B cell (primary cell): Measurements from ENCODE around the gene DFFB. TPM values are rescaled to one million over a fixed set of nuclear protein-coding genes. Genes with fewer than 3 reads are reported as not detected.

Experiments used
- ATAC-seq: fragments of 200-7000 bp; cut with Tn5 transposase; one replicate; pipeline ENCODE4 v1.10.0; 2021; ENCODE audit warnings: low read depth, mild to moderate bottlenecking, moderate number of reproducible peaks, moderate library complexity
- CTCF ChIA-PET: fragments of 350-600 bp; sonication (Branson Sonifier 250); formaldehyde crosslinking; loops from one replicate; lab custom pipeline; 2021; ENCODE audit warnings: antibody characterized with exemption, inconsistent platforms; lab: Charles Lee
- POLR2A ChIA-PET: fragments of 350-600 bp; sonication (Branson Sonifier 250); formaldehyde crosslinking; loops from one replicate; lab custom pipeline; 2021; ENCODE audit warnings: antibody characterized with exemption; lab: Charles Lee
- DNase-seq: peaks from one replicate; pipeline ENCODE4 v3.0.0; 2013
- H2AFZ ChIP-seq: 2 replicates; pipeline ENCODE4 v1.6.1; 2012; ENCODE audit warnings: mild to moderate bottlenecking, low read depth, low read length; ENCODE audit not compliant: insufficient read depth, poor library complexity, severe bottlenecking
- H3K27ac ChIP-seq, 2 donors: 1 replicate in 1 of 2; 2 replicates in 1 of 2; pipeline ENCODE4 v1.5.1; 2012 to 2013; ENCODE audit warnings: low read length in 2 of 2, mild to moderate bottlenecking in 2 of 2, moderate library complexity in 1 of 2
- H3K27me3 ChIP-seq, 4 experiments: fragments of 200-600 bp in 1 of 4; sonication (generic) in 1 of 4; replicated peaks in 1 of 4; 1 replicate in 2 of 4; 2 replicates in 2 of 4; pipeline versions ENCODE4 v1.6.1 to v1.7.0; 2013 to 2016; ENCODE audit warnings: low read length in 3 of 4, mild to moderate bottlenecking in 2 of 4, mixed read lengths in 1 of 4, moderate library complexity in 1 of 4; ENCODE audit not compliant: insufficient read depth in 4 of 4, control insufficient read depth in 3 of 4; ENCODE audit errors: control extremely low read depth in 1 of 4
- H3K36me3 ChIP-seq, 2 experiments: replicated peaks in 1 of 2; 1 replicate in 1 of 2; 2 replicates in 1 of 2; pipeline versions ENCODE4 v1.6.1 to v1.7.1; 2013; ENCODE audit warnings: low read length in 1 of 2; ENCODE audit not compliant: insufficient read depth in 2 of 2, control insufficient read depth in 1 of 2; ENCODE audit errors: control extremely low read depth in 1 of 2, extremely low read depth in 1 of 2
- H3K4me1 ChIP-seq, 2 donors: fragments of 200-600 bp in 1 of 2; sonication (generic) in 1 of 2; 1 replicate in 1 of 2; 2 replicates in 1 of 2; pipeline versions ENCODE4 v1.5.1 to v1.6.1; 2013 to 2017; ENCODE audit warnings: low read length in 2 of 2; ENCODE audit not compliant: control insufficient read depth in 2 of 2, insufficient read depth in 2 of 2
- H3K4me2 ChIP-seq: replicated peaks from 2 replicates; pipeline ENCODE3; 2012; ENCODE audit warnings: mild to moderate bottlenecking, low read depth, low read length; ENCODE audit not compliant: poor library complexity, severe bottlenecking
- H3K4me3 ChIP-seq, 5 experiments: fragments of 200-600 bp in 1 of 5; sonication (generic) in 1 of 5; 1 replicate in 3 of 5; 2 replicates in 2 of 5; pipeline versions ENCODE4 v1.5.1 to v1.7.0; 2011 to 2016; ENCODE audit warnings: low read length in 4 of 5, mild to moderate bottlenecking in 4 of 5, low read depth in 2 of 5, control low read depth in 1 of 5, moderate library complexity in 1 of 5; ENCODE audit not compliant: insufficient read depth in 1 of 5; ENCODE audit errors: control extremely low read depth in 1 of 5, extremely low read depth in 1 of 5
- H3K79me2 ChIP-seq: fragments of 200-600 bp; sonication (generic); one replicate; pipeline ENCODE4 v1.6.0; 2016; ENCODE audit warnings: low read length; ENCODE audit not compliant: control insufficient read depth, insufficient read depth
- H3K9ac ChIP-seq: fragments of 200-600 bp; sonication (generic); 2 replicates; pipeline ENCODE4 v1.6.1; 2017; ENCODE audit warnings: mild to moderate bottlenecking, low read length, moderate library complexity
- H3K9me3 ChIP-seq, 3 donors: one replicate each; pipeline versions ENCODE4 v1.6.1 to v1.7.1; 2013; ENCODE audit warnings: low read length in 2 of 3; ENCODE audit not compliant: control insufficient read depth in 2 of 3, insufficient read depth in 1 of 3; ENCODE audit errors: control extremely low read depth in 1 of 3
- H4K20me1 ChIP-seq: 2 replicates; pipeline ENCODE4 v1.6.0; 2012; ENCODE audit warnings: mild to moderate bottlenecking, low read length; ENCODE audit not compliant: insufficient read depth, control insufficient read depth, poor library complexity, severe bottlenecking
- H3K27ac Mint-ChIP-seq: one replicate; pipeline ENCODE4 v1.8.0; 2021; ENCODE audit warnings: mixed read lengths
- H3K27me3 Mint-ChIP-seq: one replicate; pipeline ENCODE4 v1.8.0; 2021; ENCODE audit warnings: mixed read lengths
- H3K4me1 Mint-ChIP-seq: one replicate; pipeline ENCODE4 v1.8.0; 2021; ENCODE audit warnings: mixed read lengths
- H3K4me3 Mint-ChIP-seq: one replicate; pipeline ENCODE4 v1.8.0; 2021; ENCODE audit warnings: mixed read lengths
- H3K9me3 Mint-ChIP-seq: one replicate; pipeline ENCODE4 v1.8.0; 2022; ENCODE audit warnings: mixed read lengths; ENCODE audit not compliant: insufficient read depth
- CTCF ChIP-seq: fragments of 200-600 bp; IDR thresholded peaks from one replicate; pipeline ENCODE4 v1.8.0; 2022; ENCODE audit warnings: antibody characterized with exemption, mild to moderate bottlenecking
- EZH2 ChIP-seq: IDR thresholded peaks from 2 replicates; pipeline ENCODE4 v1.6.1; 2012; ENCODE audit warnings: borderline replicate concordance, low read depth, mild to moderate bottlenecking, moderate library complexity, low read length; ENCODE audit not compliant: insufficient read depth, poor library complexity, severe bottlenecking
- WGBS: methylation state at CpG from one replicate; pipeline ENCODE4 v1.1.5; 2013; ENCODE audit warnings: missing lambda C conversion rate; ENCODE audit not compliant: insufficient coverage; 5-methylcytosine and 5-hydroxymethylcytosine counted together
- intact Hi-C: fragments of 100-400 bp; cut with micrococcal nuclease; formaldehyde crosslinking; loops from one replicate; pipeline ENCODE4 v1.10.0; 2022
- polyA plus RNA-seq: library from polyadenylated mRNA; depleted of rRNA; stranded (reverse); fragments of >200 nt; gene quantifications from 2 replicates; pipeline ENCODE4 v1.2.3, GENCODE V29; 2012
- total RNA-seq, 2 donors: library from RNA; stranded (reverse); fragments of 120-200 nt in 1 of 2; gene quantifications; 1 replicate in 1 of 2; 2 replicates in 1 of 2; pipeline versions ENCODE4 v1.2.3 to v1.2.4, GENCODE V29; 2013 to 2022

Gene DFFB
- total and polyA plus RNA-seq, 2 donors (not counting 1 experiment from before 2014, with no cell fraction given) = 14.0 to 17.4 TPM

GRCh38 chr1:3904006-3904842, 46.9 kb downstream of the DFFB start:
- ChIA-PET CTCF (no interaction called here), POLR2A (no interaction called here)
- H3K79me2 ChIP-seq = peaks cover 7% of the 10 kb centered on the region
- Mint-ChIP-seq H3K4me1 (peaks cover 12% of the 10 kb centered on the region), H3K27ac (no peak overlapping the region), H3K9me3 (no peaks in the 10 kb centered on the region), H3K4me3 (no peak overlapping the region), H3K27me3 (no peaks in the 10 kb centered on the region)
- WGBS = 91% methylated on average over 17 of the region's 24 CpGs
- no peak for TF ChIP-seq CTCF
- no peak for TF ChIP-seq EZH2
- no peak overlapping the region for H3K27ac ChIP-seq
- H3K4me2 ChIP-seq = no peak overlapping the region
- no peak for DNase-seq
- H3K4me3 ChIP-seq = no peak overlapping the region
- no peak overlapping the region for H2AFZ ChIP-seq
- intact Hi-C loops = loop anchor here (5.0 to 10.0 kb wide), 2 partner anchors 249 to 1677 kb away; partner anchors contain the start of genes SKI, TP73 and WRAP73
- no peaks in the 10 kb centered on the region for H4K20me1 ChIP-seq
- no peaks in the 10 kb centered on the region for H3K36me3 ChIP-seq
- H3K27me3 ChIP-seq = no peaks in the 10 kb centered on the region
- no peaks in the 10 kb centered on the region for H3K9me3 ChIP-seq
- no peak overlapping the region for H3K9ac ChIP-seq
- peaks cover 5 to 26% of the 10 kb centered on the region in 2 donors for H3K4me1 ChIP-seq
- no peak for ATAC-seq

GRCh38 chr1:3904843-3905185, 47.5 kb downstream of the DFFB start:
- 98% methylated on average over 4 of the region's 4 CpGs for WGBS
- DNase-seq = no peak
- peaks cover under 1% of the 10 kb centered on the region for H3K79me2 ChIP-seq
- no peak for ATAC-seq
- peaks cover 0 to 2% (median 0%) of the 10 kb centered on the region in 4 experiments for H3K27me3 ChIP-seq
- H3K4me1 ChIP-seq = peaks cover 0 to 26% of the 10 kb centered on the region in 2 donors
- no peaks in the 10 kb centered on the region for H3K9me3 ChIP-seq
- H3K27ac Mint-ChIP-seq = no peak overlapping the region
- intact Hi-C loops = loop anchor here (5.0 to 10.0 kb wide), 2 partner anchors 250 to 1678 kb away; partner anchors contain the start of genes SKI, TP73 and WRAP73
- H3K4me3 ChIP-seq = no peak overlapping the region
- CTCF ChIA-PET = no interaction called here
- no peak overlapping the region for H3K9ac ChIP-seq
- no peak overlapping the region for H2AFZ ChIP-seq
- POLR2A ChIA-PET = no interaction called here
- H4K20me1 ChIP-seq = no peaks in the 10 kb centered on the region
- no peaks in the 10 kb centered on the region for H3K9me3 Mint-ChIP-seq
- no peak overlapping the region for H3K27ac ChIP-seq
- peaks cover 14% of the 10 kb centered on the region for H3K4me1 Mint-ChIP-seq
- H3K27me3 Mint-ChIP-seq = peaks cover 4% of the 10 kb centered on the region
- H3K4me3 Mint-ChIP-seq = no peak overlapping the region
- no peaks in the 10 kb centered on the region for H3K36me3 ChIP-seq
- H3K4me2 ChIP-seq = no peak overlapping the region
- TF ChIP-seq CTCF = no peak
- no peak for TF ChIP-seq EZH2
